Activated naive CD4-positive, alpha-beta T cell (primary cell): ENCODE results near the gene PPIL1.

ENCODE experiments used
- DNase-seq, 4 experiments: peaks; one replicate each; lab custom pipeline; 2025; lab: John Stamatoyannopoulos, UW

Gene PPIL1

GRCh38 chr6:36836111-36837021 lies 38.2 kb downstream of the PPIL1 start:
- DNase-seq, result no peak

GRCh38 chr6:36834576-36835341 lies 39.8 kb downstream of the PPIL1 start:
- no peak for DNase-seq

DNA sequence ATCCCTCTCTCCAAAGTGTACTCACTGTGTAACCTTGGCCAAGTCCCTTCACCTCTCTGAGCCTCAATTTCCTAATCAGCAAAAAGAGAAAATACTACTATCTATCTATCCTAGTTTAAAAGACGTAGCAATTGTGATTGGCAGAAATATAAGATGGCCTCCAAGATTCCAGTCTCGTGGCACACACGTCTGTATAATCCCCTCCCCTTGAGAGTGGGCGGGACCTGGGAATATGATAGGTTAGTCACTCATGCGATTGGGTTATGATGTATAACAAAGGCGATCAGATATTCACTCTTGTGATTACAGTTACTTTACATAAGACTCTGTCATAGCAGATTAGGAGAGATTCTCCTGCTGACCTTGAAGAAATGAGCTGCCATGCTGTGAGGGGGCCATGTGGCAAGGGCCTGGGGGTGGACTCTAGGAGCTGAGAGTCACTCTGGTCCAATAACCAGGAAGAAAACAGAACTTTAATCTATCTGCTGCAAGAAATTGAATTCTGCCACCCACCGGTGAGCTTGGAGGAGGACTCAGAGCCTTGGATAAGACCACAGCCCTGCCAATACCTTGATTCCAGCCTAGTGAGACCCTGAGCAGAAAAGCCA lies 41.3 kb downstream of the PPIL1 start:
- no peak for DNase-seq

DNA sequence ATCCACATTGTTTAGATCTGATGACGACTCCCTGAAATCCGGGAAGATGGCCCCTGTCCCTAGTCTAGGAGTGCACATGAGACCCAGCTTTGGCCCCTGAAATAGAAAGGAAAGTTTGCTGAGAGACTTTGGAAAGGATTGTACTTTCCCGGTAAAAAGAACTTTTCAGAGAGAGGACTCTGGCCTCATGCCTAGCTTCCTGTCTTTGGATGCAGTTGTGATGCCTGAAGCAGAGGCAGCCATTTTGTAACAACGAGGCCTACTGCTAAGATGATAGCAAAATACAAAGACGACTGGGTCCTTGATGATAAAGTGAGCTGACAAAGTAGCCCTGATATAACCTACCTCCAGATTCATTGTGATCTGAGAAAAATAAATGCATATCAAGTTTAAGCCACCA lies 42.3 kb downstream of the PPIL1 start:
- DNase-seq, result no peak

- no peak for DNase-seq
These were observed 44.0 kb downstream of the PPIL1 start for GRCh38 chr6:36830577-36830976.

DNA sequence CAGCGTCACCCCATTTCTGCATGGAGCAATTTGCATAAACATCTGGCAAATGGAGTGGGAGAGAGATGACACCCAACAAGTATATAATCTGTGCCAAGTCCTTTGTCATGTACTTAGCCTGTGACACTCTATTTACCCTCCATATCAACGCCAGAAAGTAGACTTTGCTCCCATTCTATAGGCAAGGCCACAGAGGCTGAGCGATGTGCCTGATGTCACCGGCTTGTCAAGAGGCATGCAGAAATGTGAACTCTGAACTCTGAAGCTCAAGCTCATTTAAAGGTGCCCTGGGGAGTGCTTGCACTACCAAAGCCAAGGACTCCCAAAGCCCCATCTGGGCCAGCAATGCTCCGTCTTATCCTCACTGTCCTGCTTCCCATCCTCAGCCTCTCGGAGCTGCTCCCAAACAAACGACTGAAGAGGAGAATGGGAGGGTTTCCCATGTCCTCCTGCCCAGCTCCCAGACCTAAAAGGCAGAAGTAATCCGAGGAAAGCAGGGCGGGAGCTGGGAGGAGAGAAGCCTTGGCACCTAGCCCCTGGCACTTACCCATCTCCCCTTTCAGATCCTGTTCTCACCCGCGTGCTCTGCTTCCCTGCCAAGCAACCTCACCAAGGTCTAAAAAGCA lies 44.6 kb downstream of the PPIL1 start:
- DNase-seq, result no peak

DNA sequence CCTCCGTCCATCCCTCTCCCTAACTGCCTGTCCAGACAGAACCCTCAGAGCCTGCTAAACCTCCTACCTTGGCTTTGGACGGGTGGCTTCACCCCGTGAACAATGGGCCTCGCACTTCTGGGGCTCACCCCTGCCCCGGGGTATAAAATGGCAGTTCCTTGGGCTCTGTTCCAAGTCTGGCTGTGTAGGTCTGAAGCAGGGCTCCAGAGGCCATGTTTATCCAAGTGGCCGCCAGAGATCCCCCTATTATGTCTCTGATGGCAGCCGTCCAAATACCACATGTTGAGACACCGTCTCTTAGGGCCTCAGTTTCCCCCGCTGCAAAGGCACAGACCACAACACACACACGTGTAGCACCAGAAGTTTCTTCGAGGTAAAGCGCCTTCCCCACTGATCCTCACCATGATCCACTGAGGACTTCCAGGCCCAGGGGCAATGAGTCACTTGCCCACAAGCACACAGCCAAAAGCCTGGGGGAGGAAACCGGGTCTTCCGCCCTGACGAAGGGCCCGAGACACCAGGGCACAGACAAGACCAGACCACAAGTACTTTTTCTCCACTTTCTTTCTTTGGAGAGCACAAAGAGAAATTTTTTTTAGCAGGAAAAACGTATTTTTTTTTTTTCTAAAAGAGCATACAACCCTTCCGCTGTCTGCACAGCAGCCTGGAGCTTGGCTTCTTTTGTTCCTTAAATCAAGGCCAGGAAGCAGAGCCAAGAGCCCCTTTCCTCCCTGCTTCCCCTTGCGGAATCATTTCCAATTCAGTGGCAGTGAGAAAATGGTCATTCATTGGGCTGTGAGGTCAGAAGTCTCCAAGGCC lies 47.1 kb downstream of the PPIL1 start:
- no peak for DNase-seq

DNA sequence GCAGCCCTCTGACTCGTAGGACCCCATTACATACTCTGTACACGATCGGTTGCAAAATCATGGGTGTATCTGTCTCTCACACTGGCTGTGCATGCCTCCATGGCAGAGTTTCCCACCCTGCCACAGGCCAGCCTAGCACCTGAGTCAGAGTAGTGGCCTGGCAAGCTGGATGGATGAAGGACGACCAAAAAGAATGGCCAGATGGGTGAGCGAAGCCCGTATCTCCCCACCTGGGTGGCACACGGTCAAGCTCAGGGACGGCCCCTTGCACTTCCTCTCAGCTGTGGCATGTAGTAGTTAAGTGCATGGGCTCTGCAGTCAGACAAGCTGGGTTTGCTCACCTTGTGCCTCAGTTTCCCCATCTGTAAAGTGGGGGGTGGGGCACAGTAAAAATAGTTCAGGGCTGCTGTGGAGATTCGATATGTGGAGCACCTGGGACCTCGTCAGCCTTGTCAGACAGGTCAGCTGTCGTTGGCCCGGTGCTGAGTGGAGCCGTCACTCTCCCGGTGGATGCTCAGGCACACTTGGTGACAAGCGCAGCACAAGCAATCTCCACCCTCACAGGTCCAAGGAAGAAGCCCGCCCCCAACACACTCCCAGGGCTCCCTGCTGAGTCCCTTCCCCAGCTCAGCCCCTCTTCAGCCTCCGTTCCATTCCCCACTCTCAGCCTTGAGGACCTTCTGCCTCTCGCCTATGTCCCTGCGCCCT lies 47.9 kb downstream of the PPIL1 start:
- no peak for DNase-seq

DNA sequence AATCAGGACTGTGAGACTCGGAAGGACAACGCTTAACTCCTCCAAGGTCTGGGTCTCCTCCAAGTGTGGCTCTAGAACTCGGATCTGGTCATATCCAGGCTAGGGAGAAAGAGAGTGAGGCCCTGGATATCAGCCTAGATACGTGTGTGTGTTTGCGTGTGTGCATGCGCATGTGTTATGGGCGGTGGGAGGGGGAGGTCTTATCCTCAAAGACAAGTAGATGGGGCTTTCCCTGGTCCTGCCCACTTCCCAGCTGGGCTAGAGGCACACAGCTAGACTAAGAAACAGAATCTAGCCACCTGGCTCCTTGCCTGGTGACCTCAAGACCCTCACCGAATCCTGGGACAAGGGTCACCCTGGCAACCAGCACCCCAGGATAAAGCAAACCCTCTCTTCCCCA lies 48.6 kb downstream of the PPIL1 start:
- DNase-seq, result no peak

GRCh38 chr6:36825452-36825851 lies 49.2 kb downstream of the PPIL1 start:
- no peak for DNase-seq

DNA sequence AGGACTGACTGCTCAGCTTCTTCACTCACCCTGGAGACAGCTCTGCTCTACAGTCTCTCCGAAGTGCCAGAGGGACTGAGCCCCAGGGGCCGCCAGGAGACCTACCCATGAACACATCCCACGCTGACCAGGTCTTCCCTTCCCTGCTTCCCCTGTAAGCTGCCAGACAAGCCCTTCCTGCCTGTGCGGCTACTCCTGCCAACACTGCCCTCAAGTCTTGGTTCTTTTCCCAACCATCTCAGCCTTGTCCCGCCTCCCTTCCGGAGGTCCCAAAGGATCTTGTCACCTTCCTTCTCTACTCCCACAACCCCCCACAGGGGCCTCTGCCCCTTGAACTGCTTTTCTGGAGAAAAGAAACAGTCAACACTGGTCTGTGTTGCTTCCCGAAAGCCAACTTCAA lies 50.4 kb downstream of the PPIL1 start:
- DNase-seq, result no peak

- no peak for DNase-seq
These were observed 51.0 kb downstream of the PPIL1 start for GRCh38 chr6:36823421-36824096.

GRCh38 chr6:36822506-36823269 lies 51.9 kb downstream of the PPIL1 start:
- DNase-seq, result no peak

- DNase-seq, result no peak
These were observed 52.8 kb downstream of the PPIL1 start for GRCh38 chr6:36821581-36822335.

DNA sequence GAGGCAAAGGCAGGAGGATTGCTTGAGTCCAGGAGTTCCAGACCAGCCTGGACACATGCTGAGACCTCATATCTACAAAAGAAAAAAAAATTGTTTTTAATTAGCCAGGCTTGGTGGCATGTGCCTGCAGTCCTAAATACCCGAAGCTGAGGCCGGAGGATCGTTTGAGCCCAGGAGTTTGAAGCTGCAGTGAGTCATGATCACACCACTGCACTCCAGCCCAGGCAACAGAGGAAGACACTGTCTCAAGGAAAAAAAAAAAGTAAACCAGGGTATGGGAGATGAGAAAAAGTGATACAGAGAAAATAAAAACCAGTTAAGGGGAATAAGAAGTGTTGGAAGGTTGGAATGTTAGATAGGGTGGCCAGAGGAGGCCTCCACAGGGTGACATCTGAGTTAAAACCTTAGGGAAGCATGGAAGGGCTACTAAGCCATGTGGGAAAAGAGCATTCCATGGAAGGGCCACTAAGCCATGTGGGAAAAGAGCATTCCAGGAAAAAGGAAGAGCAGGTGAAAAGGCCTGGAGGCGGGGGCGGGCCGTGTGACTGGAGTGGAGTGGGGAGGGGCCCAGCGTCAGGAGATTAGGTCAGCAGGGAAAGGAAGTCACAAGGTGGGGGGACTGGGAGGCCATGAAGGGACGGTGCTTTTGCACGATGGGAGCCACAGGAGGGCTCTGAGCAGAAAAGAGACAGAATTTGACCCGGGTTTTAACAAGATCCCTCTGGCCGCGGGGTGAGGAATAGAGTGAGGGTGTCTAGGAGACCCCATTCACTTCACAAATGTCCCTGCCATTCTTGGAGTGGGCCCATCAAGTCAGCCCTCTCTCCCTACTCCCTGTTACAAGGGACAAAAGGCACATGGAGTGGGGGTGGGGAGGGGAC lies 53.7 kb downstream of the PPIL1 start:
- no peak for DNase-seq

GRCh38 chr6:36818756-36819155 lies 55.8 kb downstream of the PPIL1 start:
- DNase-seq, result no peak

- no peak for DNase-seq
These were observed 56.8 kb downstream of the PPIL1 start for GRCh38 chr6:36817847-36818246.
